ENCODE measurements around the gene HSF5.
"Not testable (repeated sequence)": the region's sequence is repeated elsewhere in the genome, so short reads cannot be mapped to it uniquely, and the experiment has no call there.

HSF5 gene

GRCh38 chr17:58515286-58515685 lies 27.1 kb upstream of the HSF5 start:
- no peak for DNase-seq

- no peak for DNase-seq
Observed at GRCh38 chr17:58514770-58515157, 26.6 kb upstream of the HSF5 start.

- peak; percentile 76 for DNase-seq
Observed at GRCh38 chr17:58513965-58514769, 26.0 kb upstream of the HSF5 start, which contains the start of gene MTMR4. MTMR4 (minus strand) TSS chr17:58514638; CDS start chr17:58514407, 231 bp downstream.

- peak; percentile 24 for DNase-seq
Observed at GRCh38 chr17:58513267-58513964, 25.2 kb upstream of the HSF5 start.

- no peak for DNase-seq
Observed at GRCh38 chr17:58510075-58510474, 21.9 kb upstream of the HSF5 start.

GRCh38 chr17:58508341-58509067 lies 20.3 kb upstream of the HSF5 start:
- DNase-seq = no peak

- no peak for DNase-seq
Observed at GRCh38 chr17:58507123-58507634, 19.0 kb upstream of the HSF5 start.

GRCh38 chr17:58506354-58507080 lies 18.3 kb upstream of the HSF5 start:
- DNase-seq = no peak

GRCh38 chr17:58504826-58505351 lies 16.7 kb upstream of the HSF5 start:
- DNase-seq = no peak

GRCh38 chr17:58503866-58504265 lies 15.7 kb upstream of the HSF5 start:
- no peak for DNase-seq

- not testable (repeated sequence) for DNase-seq
Observed at GRCh38 chr17:58503134-58503533, 14.9 kb upstream of the HSF5 start.

GRCh38 chr17:58501451-58501850 lies 13.2 kb upstream of the HSF5 start:
- no peak for DNase-seq

GRCh38 chr17:58498177-58498828 lies 10.1 kb upstream of the HSF5 start:
- no peak for DNase-seq

GRCh38 chr17:58493506-58493905 lies 5.3 kb upstream of the HSF5 start:
- no peak for DNase-seq

- peak; percentile 34 for DNase-seq
Observed at GRCh38 chr17:58492238-58493121, 4.3 kb upstream of the HSF5 start.

- DNase-seq = no peak
Observed at GRCh38 chr17:58491510-58492045, 3.4 kb upstream of the HSF5 start.

- no peak for DNase-seq
Observed at GRCh38 chr17:58488428-58488890, 251 bp upstream of the HSF5 start.

GRCh38 chr17:58484600-58484999 lies 3.6 kb downstream of the HSF5 start:
- no peak for DNase-seq

GRCh38 chr17:58481798-58482197 lies 6.4 kb downstream of the HSF5 start:
- DNase-seq = not testable (repeated sequence)

- no peak for DNase-seq
Observed at GRCh38 chr17:58480090-58480489, 8.1 kb downstream of the HSF5 start.

Data from stimulated activated CD4-positive, alpha-beta T cell treated with anti-CD3 and anti-CD28 coated beads, Interleukin-4, amount 100 ng/mL, for 24 hours (primary cell).